Hematopoietic multipotent progenitor cell treated with erythropoietin and hydrocortisone succinate and interleukin-3 and kit ligand, for 15 days (in vitro differentiated cells): Measurements from ENCODE around the gene GRM2.
"Not testable (repeated sequence)": the region's sequence is repeated elsewhere in the genome, so short reads cannot be mapped to it uniquely, and the experiment has no call there.

Source experiments
- DNase-seq: peaks from one replicate; pipeline ENCODE4 v3.0.0-alpha.2; 2015; ENCODE audit warnings: low spot score

GRM2 gene

GRCh38 chr3:51729042-51729633 lies 22.3 kb downstream of the GRM2 start:
- DNase-seq, result no peak

- DNase-seq, result no peak
These were observed 27.1 kb downstream of the GRM2 start for GRCh38 chr3:51733859-51734571.

- no peak for DNase-seq
These were observed 27.7 kb downstream of the GRM2 start for GRCh38 chr3:51734572-51734907.

GRCh38 chr3:51735039-51735438 lies 28.2 kb downstream of the GRM2 start:
- DNase-seq, result no peak

- DNase-seq, result no peak
These were observed 29.1 kb downstream of the GRM2 start for GRCh38 chr3:51735950-51736349.

GRCh38 chr3:51739110-51739509 lies 32.2 kb downstream of the GRM2 start:
- DNase-seq, result no peak

GRCh38 chr3:51742320-51742719 lies 35.5 kb downstream of the GRM2 start:
- not testable (repeated sequence) for DNase-seq

GRCh38 chr3:51742978-51743377 lies 36.1 kb downstream of the GRM2 start:
- DNase-seq, result not testable (repeated sequence)

GRCh38 chr3:51747840-51748239 lies 41.0 kb downstream of the GRM2 start:
- no peak for DNase-seq

GRCh38 chr3:51748327-51748726 lies 41.5 kb downstream of the GRM2 start:
- no peak for DNase-seq

GRCh38 chr3:51750878-51751277 lies 44.0 kb downstream of the GRM2 start:
- DNase-seq, result no peak

- DNase-seq, result no peak
These were observed 44.4 kb downstream of the GRM2 start for GRCh38 chr3:51751287-51751686.

- not testable (repeated sequence) for DNase-seq
These were observed 47.2 kb downstream of the GRM2 start for GRCh38 chr3:51753763-51754750.

- no peak for DNase-seq
These were observed 52.3 kb downstream of the GRM2 start for GRCh38 chr3:51759203-51759602.
